Left kidney (tissue), 2 donors: ENCODE results near the gene TTBK2. TPM values are rescaled to one million over a fixed set of nuclear protein-coding genes. Genes with fewer than 3 reads are reported as not detected.
"Not testable (repeated sequence)": the region's sequence is repeated elsewhere in the genome, so short reads cannot be mapped to it uniquely, and the experiment has no call there.

Experiments used
- DNase-seq: peaks from one replicate; pipeline ENCODE4 v3.0.0-alpha.2; 2013
- polyA plus RNA-seq: library from polyadenylated mRNA; unstranded; fragments of 120-200 nt; gene quantifications from one replicate; pipeline ENCODE4 v1.2.1, GENCODE V29; 2013; ENCODE audit not compliant: insufficient read length

Gene TTBK2
- polyA plus RNA-seq, 1 donor = 12.8 TPM

DNA sequence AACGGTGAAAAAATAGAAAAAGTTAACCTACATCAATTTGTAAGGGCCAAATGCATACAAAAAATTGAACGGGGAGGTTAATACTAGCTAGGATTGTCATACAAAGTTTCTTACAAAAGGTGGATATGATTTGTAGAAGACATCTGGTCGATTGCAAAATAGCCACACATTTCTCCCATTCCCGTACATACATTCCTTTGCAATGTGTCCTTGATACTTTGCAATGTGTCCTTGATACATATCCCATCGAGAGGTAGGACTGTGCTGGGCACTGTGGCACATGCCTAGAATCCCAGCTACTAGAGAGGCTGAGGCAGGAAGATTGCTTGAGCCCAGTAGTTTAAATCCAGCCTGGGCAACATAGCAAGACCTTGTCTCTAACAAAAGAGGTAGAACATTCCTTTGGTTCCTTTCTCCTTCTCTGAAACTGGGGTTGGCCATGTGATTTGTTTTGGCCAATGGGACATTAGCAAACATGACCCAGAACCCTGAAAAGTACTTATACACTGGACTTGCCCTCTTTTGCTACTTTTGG is 9.5 kb downstream of the TTBK2 start:
- no peak for DNase-seq

DNA sequence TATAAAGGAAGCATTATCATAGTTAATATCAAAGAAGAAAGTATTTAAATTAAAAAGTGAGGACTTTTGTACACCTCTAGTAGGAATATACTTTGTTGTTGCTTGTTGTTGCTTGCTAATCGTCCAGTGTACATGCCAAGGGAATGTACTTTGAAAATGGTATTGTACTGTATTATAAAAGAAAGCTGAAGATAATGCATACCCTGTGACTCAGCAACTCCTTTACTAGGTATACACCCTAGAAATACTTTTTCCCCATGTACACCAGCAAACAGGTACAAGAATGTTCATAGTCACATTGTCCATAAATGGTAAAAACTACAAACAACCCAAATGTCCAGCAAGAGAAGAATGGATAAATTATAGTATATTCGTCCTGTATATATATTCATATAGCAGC is 12.0 kb downstream of the TTBK2 start:
- no peak for DNase-seq

DNA sequence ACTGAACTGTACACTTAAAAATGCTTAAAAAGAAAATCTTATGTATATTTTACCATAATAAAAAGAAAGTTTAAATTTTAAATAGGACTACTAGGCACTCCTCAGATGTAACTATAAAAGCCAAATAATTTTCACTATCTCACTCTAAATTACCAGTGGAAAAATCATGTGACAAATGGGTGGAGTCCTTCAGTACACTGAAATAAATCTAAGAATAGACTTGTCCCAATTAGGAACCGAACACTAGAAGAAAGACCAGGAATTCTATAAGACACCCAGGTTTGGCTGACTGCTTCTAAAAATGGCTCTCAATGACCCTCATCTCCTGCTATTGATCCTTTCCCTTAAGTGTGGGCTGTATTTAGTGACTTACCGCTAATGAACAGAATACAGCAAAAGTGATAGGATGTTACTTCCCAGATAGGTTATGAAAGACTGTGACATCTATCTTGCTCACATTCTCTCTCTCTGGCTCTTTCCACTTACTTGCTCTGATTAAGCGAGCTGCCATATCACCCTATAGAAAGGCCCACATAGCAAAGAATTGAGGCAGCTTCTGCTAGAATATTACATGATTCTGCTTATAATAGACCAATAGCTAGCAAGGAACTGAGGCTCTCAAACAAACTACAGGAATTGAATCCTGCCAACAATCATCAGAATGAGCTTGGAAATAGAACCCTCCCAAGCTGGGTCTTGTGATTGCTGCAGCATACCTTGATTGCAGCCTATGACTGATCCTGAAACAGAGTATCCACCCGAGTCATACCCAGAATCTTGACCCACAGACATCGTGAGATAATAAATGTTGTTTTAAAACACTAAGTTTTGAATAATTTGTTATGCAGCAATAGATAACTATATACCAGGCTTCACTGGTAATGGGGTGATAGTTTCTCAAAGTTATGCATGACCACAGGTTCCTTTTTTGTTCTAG is 16.9 kb downstream of the TTBK2 start:
- DNase-seq = no peak

DNA sequence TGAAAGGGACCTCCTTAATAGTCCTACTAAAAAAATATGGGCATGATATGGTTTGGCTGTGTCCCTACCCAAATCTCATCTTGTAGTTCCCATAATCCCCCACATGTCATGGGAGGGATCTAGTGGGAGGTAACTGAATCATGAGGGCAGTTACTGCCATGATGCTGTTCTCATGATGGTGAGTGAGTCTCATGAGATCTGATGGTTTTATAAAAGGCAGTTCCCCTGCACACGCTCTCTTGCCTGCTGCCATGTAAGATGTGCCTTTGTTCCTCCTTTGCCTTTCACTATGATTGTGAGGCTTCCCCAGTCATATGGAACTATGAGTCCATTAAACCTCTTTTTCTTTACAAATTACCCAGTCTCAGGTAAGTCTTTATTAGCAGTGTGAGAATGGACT is 26.7 kb downstream of the TTBK2 start:
- DNase-seq = not testable (repeated sequence)

DNA sequence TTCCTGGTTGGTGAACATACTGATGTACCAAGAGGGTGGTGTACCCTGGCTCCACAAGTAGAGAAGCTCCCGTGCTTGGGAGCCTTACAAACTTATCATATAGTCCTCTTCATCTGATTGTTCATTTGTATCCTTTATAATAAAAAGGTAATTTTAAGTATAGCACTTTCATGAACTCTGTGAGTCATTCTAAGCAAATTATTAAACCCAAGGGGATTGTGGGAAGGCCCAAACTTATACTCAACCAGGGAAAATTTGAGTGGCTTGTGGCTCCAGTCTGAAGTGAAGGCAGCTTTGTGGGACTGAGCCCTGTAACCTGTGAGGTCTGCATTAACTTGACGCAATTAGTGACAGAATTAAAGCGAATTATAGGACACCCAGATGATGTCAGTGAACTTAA is 29.0 kb downstream of the TTBK2 start:
- DNase-seq = no peak

DNA sequence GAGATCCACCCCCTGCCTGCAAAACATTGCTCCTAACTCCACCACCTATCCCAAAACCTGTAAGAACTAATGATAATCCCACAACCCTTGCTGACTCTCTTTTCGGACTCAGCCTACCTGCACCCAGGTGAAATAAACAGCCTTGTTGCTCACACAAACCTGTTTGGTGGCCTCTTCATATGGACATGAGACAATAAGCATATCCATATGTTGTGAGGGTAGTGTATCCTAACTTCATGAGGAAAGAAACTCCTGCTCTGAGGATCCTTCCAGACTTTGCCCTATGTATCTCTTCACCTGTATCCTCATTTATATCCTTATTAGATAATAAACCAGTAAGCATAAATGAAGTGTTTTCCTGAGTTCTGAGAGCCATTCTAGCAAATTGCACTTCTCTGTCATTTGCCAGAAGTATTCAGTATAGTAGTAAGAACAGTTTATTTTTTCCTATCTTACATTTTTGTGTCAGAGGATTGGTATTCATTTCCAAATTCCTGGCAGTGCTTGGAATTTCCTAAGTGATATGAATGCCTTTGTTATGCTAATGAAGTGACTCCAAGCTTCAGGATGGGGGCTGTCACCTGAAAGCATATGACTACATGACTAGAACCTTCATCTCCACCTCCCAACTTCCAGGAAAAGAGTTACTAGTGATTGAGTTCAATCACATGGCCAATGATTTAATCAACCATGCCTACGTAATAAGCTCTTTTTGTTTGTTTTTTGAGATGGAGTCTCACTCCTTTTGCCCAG is 30.2 kb downstream of the TTBK2 start:
- no peak for DNase-seq

DNA sequence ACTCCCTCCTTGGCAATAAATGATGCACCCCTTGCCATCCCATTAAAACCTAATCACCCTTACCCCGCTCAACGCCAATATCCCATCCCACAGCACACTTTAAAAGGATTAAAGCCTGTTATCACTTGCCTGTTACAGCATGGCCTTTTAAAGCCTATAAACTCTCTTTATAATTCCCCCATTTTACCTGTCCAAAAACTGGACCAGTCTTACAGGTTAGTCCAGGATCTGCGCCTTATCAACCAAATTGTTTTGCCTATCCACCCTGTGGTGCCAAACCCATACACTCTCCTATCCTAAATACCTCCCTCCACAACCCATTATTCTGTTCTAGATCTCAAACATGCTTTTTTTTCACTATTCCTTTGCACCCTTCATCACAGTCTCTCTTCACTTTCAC is 33.2 kb downstream of the TTBK2 start:
- DNase-seq = not testable (repeated sequence)

DNA sequence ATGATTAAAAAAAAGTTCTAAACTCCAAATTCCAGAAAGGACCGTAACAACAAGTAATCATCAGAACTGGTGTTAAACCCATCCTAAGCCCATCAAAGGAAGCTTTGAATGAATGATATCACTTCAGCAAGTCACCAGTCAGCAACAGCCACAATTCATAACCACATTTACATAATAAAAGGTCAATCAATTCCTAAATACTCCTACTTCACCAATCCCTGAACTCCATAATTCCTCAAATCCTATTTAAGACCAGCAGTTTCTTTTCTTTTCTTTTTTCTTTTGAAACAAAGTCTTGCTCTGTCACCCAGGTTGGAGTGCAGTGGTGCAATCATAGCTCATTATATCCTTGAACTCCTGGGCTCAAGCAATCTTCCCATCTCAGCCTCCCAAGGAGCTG is 40.5 kb downstream of the TTBK2 start:
- no peak for DNase-seq

DNA sequence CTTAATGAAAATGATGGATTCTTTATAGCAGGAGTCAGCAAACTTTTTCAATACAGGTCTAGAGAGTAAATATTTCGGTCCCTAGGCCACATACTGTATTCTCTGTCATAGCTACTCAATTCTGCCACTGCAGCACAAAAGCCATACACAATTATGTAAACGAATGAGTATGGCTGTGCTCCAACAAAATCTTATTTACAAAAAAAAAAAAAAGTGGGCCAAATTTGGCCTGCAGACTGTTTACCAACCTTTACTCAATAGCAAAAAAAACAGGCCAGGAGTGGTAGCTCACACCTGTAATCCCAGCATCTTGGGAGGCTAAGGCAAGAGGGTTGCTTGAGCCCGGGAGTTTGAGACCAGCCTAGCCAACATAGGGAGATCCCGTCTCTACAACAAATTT is 41.1 kb downstream of the TTBK2 start:
- no peak for DNase-seq

DNA sequence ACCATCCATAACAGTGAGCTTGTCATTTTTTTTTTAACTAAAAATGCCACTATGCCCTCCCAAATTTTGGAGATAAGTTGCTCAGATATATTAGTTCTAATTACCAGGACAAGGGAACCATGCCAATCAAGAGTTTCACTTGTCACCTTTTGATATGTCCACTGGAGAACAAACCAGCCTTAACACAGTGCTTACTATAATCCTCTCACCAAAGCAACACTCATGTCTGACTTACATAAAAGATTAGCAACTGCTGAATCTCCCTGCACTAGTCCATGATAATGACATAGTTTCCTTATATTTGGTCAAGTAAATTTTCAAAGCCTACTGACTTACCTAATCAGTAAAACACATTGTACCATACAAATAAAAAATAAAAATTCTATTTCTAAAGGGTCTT is 44.4 kb downstream of the TTBK2 start:
- no peak for DNase-seq

DNA sequence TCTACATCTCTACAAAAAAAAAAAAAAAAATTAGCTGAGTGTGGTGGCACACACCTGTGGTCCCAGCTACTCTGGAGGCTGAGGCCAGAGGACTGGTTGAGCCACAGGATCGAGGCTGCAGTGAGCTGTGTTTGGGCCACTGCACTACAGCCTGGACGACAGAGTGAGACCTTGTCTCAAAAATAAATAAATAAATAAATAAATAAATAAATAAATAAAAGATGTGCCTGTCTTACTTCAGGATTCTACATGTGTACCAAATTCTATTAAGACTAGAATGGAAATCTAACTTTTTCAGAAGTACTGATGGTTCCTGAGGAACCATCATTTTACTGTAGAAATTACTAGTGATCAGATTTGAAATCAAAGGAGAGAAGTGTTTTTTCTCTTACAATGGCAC is 51.9 kb downstream of the TTBK2 start:
- DNase-seq = no peak

DNA sequence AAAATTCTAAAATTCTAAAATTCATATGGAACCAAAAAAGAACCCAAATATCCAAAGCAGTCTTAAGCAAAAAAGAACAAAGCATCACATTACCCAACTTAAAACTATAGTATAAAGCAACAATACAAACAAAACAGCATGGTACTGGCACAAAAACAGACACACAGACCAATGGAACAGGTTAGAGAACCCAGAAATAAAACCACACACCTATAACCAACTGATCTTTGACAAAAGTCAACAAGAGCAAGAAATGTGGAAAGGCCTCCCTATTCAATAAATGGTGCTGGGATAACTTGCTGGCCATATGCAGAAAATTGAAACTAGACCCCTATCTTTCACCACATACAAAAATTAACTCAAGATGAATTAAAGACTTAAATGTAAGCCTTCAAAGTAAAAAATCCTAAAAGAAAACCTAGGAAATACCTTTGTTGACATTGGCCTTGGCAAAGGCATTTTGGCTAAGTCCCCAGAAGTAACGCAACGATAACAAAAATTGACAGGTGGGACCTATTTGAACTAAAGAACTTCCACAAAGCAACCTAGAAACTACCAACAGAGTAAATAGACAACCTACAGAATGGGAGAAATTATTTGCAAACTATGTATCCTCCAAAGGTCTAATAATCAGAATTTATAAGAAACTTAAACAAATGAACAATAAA is 56.9 kb downstream of the TTBK2 start:
- DNase-seq = no peak

DNA sequence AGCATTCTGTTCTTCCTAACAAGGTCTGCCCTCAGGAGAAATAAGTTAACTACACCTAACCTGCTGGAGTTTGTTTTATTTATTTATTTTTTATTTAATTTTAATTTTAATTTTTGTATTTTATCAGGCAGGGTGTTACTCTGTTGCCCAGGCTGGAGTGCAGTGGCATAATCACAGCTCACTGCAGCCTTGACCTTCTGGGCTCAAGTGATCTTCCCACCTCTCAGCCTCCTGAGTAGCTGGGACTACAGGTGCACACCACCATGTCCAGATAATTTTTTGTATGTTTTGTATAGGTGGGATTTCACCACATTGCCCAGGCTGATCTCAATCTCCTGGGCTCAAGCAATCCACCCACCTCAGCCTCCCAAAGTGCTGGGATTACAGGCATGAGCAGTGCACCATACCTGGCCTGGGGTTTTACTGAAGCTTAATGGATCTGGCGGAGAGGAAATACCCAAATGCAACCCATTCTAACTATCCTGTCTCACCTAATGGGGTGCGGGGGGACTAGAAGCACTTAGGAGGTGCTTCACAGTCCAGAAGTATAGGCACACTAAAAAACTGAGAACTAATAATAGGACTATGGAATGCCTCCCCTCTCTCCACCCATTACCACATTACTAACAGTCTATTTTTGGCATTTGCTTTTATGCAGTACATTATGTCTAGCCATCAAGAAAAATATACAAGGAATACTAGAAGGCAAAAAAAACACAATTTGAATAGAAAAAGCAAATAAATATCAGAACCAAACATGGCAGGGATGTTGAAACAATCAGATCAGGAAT is 61.4 kb downstream of the TTBK2 start:
- DNase-seq = no peak

DNA sequence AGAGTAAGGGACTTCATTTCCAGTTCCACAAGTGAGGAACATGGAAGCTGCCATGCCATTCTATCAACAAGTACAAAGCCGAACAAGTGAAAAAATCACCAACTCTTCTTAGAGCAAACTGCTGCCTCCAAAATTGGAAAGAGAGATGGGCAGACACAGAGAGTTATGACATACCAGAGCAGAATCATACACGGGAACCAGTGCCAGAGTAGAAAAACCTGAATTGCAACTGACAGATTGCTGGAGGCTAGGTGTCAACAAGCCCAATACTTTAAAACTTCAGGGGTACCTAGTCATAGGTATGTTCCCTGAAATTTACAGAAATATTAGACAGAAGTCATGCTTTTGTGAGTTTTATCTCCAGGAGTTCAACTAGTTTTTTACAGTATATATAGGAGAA is 62.0 kb downstream of the TTBK2 start:
- DNase-seq = no peak

DNA sequence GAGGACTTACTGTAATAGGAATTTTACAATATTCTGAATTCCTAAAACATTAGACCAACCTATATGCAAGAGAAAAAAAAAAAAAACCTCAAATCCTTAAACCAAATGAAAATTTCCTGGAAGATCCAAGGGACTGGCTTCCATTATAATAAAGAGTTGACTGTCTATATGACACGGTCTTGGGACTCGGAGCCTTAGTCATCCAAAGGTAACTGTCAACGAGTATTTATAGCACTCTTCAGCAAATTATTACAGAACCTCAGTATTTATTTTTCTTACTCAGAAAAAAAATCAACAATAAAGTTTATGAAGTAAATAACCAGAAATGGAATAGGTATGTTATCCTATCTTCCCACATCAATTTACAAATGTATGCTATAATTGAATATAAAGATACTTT is 66.0 kb downstream of the TTBK2 start:
- DNase-seq = no peak

DNA sequence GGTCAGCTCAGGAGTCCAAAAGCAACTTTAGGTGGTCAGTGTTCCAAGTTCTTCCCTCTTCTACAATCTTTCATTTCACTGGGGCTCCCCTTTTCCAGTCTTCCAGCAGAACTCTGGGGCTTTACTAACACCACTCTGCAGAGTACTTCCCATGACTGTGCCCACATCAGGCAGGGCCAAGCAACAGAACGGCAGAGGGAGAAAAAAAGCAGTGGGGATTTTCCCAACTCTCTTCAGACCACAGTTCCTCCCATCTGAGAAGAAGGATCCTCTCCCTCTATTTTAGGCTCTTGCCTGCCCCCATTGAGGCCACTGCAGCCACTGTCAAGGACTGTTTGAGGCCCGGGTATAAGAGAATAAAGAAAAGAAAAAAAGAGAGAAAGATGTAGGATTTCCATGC is 70.7 kb downstream of the TTBK2 start:
- no peak for DNase-seq

DNA sequence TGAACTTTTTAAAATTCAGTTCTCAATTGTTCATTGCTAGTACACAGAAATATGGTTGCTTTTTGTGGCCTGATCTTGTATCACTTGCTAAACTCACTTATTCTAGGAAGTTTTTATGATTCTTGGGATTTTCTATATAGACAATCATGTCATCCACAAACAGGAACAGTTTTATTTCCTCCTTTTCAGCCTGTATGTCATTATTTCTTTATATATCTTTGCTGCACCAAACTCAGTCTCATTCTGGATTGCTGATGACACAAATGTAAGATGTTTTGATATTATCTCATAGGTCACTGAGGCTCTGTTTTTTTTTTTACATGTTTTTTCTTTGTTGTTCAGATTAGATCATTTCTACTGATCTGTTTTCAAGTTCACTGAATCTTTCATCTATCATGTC is 71.7 kb downstream of the TTBK2 start:
- DNase-seq = no peak

DNA sequence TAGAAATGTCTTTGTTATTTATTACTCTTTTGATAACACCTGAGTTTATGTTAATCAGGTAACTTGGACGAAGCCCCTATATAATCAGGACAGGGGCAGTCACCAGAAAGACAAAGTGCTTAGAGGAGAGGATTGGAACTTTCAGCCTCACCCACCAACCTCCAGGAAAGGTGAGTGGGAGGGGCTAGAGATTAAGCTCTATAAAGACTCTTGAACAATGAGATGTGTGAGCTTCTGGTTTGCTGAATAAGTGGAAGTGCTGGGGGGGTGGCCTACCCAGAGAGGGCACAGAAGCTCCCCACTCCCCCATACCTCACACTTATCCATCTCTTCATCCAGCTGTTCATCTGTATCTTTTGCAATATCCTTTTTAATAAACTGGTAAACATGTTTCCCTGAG is 73.9 kb downstream of the TTBK2 start:
- no peak for DNase-seq

DNA sequence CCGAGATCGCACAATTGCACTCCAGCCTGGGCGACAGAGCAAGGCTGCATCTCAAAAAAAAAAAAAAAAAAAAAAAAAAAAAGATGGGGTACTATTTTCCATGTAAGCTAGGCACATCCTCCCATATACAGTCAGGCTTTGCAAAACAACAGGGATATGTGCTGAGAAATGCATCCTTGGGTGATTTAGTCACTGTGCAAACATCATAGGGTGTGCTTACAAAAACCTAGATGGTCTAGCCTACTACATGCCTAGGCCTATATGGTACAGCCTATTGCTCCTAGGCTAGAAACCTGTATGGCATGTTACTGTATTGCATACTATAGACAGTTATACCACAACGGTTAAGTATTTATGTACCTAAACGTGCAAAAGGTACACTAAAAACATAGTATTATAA is 75.0 kb downstream of the TTBK2 start:
- no peak for DNase-seq

DNA sequence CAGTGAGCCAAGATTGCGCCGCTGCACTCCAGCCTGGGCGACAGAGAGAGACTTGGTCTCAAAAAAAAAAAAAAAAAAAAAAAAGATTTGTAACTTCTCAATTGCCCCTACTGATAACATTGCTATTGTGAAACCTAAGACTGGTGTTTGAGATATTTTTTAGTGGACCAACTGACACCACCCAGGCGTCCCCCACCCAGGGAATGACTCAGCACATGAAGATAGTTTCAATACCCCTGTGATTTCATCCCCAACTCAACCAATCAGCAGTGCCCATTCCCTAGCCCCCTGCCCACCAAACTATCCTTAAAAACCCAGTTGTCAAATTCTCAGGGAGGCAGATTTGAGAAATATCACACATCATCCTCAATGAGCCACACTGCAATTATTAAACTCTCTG is 76.9 kb downstream of the TTBK2 start:
- no peak for DNase-seq

DNA sequence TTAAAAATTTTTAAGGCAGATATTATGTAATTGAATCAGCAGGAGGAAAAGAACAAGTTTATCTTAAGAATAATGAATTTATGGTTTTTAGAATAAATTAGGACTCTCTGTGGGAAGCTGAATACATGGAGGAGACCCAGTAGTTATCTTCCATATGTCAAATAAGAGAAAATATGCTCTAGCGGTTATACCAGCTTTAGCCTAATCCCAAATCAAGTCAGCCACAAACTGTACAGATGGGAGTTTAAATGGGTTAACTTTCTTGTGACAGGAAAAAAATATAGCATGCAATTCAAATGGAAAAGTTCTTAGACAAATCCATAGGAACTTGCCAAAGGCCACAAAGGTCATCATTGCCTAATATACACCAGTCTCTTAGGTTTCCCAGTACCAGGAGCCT is 84.3 kb downstream of the TTBK2 start:
- no peak for DNase-seq

DNA sequence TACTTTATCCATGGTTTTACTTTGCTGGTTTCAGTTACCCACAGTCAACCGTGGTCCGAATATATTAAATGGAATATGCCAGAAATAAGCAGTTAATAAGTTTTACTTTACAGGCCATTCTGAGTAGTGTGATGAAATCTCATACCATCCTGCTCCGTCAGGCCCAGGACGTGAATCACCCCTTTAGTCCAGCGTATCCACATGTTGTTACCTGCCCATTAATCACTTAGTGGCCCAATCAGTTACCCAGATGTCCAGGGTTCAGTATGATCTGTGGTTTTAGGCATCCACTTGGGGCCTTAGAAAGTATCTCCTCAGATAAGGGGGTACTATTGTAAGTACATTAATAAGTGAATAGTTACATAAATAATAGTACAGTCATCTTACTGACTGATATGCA is 88.0 kb downstream of the TTBK2 start:
- no peak for DNase-seq
